ENCODE measurements around the gene COASY. TPM values are rescaled to one million over a fixed set of nuclear protein-coding genes. Genes with fewer than 3 reads are reported as not detected.
A peak's percentile ranks its signal among the peaks of the same experiment; 100 is the strongest.

Gene COASY
- total RNA-seq, 3 donors from 2014 or later (not counting 1 experiment from before 2014, with no cell fraction given) = 61.1 to 67.8 (median 62.3) TPM

DNA sequence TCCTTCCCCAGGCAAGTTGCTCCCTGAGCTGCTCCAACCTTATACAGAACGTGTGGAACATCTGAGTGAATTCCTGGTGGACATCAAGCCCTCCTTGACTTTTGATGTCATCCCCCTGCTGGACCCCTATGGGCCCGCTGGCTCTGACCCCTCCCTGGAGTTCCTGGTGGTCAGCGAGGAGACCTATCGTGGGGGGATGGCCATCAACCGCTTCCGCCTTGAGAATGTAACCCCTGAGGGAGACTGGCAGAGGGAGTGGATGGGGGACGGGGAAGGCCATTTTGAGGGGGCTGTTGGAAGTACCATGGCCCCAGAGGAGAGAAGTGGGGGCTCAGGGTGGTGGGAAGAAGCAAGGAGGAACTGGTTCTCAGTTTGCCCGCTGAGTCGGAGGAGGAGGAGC is 2.0 kb downstream of the COASY start:
- ATAC-seq = no peak
- H3K36me3 ChIP-seq (ENCODE audit: control insufficient read depth, insufficient read depth, low read length) = peaks cover 30% of the 10 kb centered on the region
- no peak overlapping the region for H3K27ac ChIP-seq (ENCODE audit: low read length)
- Mint-ChIP-seq H3K4me3 (peak overlapping the region; percentile 77), H3K27ac (peak overlapping the region; percentile 48 to 94), H3K4me1 (peaks cover 42 to 47% of the 10 kb centered on the region in 2 donors), H3K36me3 (no peaks in the 10 kb centered on the region), H3K9me3 (no peaks in the 10 kb centered on the region), H3K27me3 (ENCODE audit: low read depth in 2 of 2) (no peaks in the 10 kb centered on the region)
- TF ChIP-seq CTCF (IDR thresholded peaks at IDR 0.05) = no peak
- DNase-seq = no peak
- no peak overlapping the region for H3K4me3 ChIP-seq (ENCODE audit: low read length)
- WGBS (ENCODE audit: insufficient coverage) = 92% methylated on average over 9 of the region's 9 CpGs
- no peaks in the 10 kb centered on the region for H3K9me3 ChIP-seq (ENCODE audit: control insufficient read depth, insufficient read depth, low read length)
- intact Hi-C loops (cut with micrococcal nuclease) = loop anchor here (2.0 kb wide), 1 partner anchor 15 kb away; no protein-coding TSS in a partner anchor
- peaks cover 57% of the 10 kb centered on the region for H3K4me1 ChIP-seq (ENCODE audit: control insufficient read depth, insufficient read depth, low read length)
- no peaks in the 10 kb centered on the region for H3K27me3 ChIP-seq (ENCODE audit: control insufficient read depth, insufficient read depth, low read length)

DNA sequence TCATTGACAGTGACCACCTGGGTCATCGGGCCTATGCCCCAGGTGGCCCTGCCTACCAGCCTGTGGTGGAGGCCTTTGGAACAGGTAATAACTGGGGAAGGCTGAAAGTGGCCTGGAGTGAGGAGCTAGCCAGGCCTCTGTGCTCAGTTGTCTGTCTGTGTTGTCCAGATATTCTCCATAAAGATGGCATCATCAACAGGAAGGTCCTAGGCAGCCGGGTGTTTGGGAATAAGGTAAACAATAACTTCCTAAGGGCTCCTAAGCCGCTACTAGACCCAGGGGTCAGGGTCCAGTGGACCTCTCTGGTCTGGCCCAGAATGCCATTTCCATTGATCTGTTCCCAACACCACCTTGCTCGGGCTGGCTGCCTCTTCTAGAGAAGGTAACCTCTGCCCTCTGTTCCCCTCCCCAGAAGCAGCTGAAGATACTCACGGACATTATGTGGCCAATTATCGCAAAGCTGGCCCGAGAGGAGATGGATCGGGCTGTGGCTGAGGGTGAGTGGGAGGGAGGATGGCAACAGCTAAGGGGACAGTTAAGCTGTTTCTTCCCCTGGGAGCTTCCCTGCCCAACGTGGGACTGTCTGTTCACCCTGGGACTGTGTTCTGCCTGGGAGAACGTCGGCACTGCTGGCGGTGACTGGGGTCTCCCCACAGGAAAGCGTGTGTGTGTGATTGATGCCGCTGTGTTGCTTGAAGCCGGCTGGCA is 3.0 kb downstream of the COASY start:
- WGBS (ENCODE audit: insufficient coverage) = 98% methylated on average over 15 of the region's 15 CpGs
- H3K27ac ChIP-seq (ENCODE audit: low read length) = no peak overlapping the region
- H3K4me1 Mint-ChIP-seq = peaks cover 45 to 47% of the 10 kb centered on the region in 2 donors

GRCh38 chr17:42565523-42566214 is 3.7 kb downstream of the COASY start:
- peak overlapping the region; percentile 92 for H3K4me3 Mint-ChIP-seq
- no peak for DNase-seq
- TF ChIP-seq CTCF (IDR thresholded peaks at IDR 0.05) = no peak
- Histone ChIP-seq H3K27ac (ENCODE audit: low read length) (peak overlapping the region; percentile 77), H3K9me3 (ENCODE audit: control insufficient read depth, insufficient read depth, low read length) (no peaks in the 10 kb centered on the region), H3K4me1 (ENCODE audit: control insufficient read depth, insufficient read depth, low read length) (peaks cover 57% of the 10 kb centered on the region), H3K27me3 (ENCODE audit: control insufficient read depth, insufficient read depth, low read length) (no peaks in the 10 kb centered on the region), H3K4me3 (ENCODE audit: low read length) (no peak overlapping the region), H3K36me3 (ENCODE audit: control insufficient read depth, insufficient read depth, low read length) (peaks cover 44% of the 10 kb centered on the region)
- no peak for ATAC-seq
- H3K4me1 Mint-ChIP-seq = peaks cover 45 to 47% of the 10 kb centered on the region in 2 donors
- H3K27ac Mint-ChIP-seq = peak overlapping the region; percentile 85 to 96
- no peaks in the 10 kb centered on the region for H3K27me3 Mint-ChIP-seq (ENCODE audit: low read depth in 2 of 2)
- 94% methylated on average over 15 of the region's 16 CpGs for WGBS (ENCODE audit: insufficient coverage)
- no peaks in the 10 kb centered on the region for H3K9me3 Mint-ChIP-seq
- intact Hi-C loops (cut with micrococcal nuclease) = loop anchor here (5.0 kb wide), 1 partner anchor 42 kb away; the partner anchor contains the start of genes RETREG3 and TUBG1
- no peaks in the 10 kb centered on the region for H3K36me3 Mint-ChIP-seq

More for the DNA sequence above, 3.0 kb downstream of the COASY start:
- Mint-ChIP-seq H3K9me3 (no peaks in the 10 kb centered on the region), H3K27ac (peak overlapping the region in 1 of 2 donors; percentile 11), H3K27me3 (ENCODE audit: low read depth in 2 of 2) (no peaks in the 10 kb centered on the region), H3K4me3 (no peak overlapping the region), H3K36me3 (no peaks in the 10 kb centered on the region)
- peaks cover 39% of the 10 kb centered on the region for H3K36me3 ChIP-seq (ENCODE audit: control insufficient read depth, insufficient read depth, low read length)
- intact Hi-C loops (cut with micrococcal nuclease) = loop anchor here (5.0 kb wide), 1 partner anchor 42 kb away; the partner anchor contains the start of genes RETREG3 and TUBG1
- no peaks in the 10 kb centered on the region for H3K27me3 ChIP-seq (ENCODE audit: control insufficient read depth, insufficient read depth, low read length)
- peaks cover 57% of the 10 kb centered on the region for H3K4me1 ChIP-seq (ENCODE audit: control insufficient read depth, insufficient read depth, low read length)
- no peak for DNase-seq
- no peak for ATAC-seq
- H3K4me3 ChIP-seq (ENCODE audit: low read length) = no peak overlapping the region
- no peaks in the 10 kb centered on the region for H3K9me3 ChIP-seq (ENCODE audit: control insufficient read depth, insufficient read depth, low read length)
- no peak for TF ChIP-seq CTCF (IDR thresholded peaks at IDR 0.05)

All from natural killer cell (primary cell).